Fibroblast of the conjunctiva (primary cell): ENCODE data around the gene SMYD5.
"Not testable (repeated sequence)": the region's sequence is repeated elsewhere in the genome, so short reads cannot be mapped to it uniquely, and the experiment has no call there.

Experiments used
- DNase-seq: peaks from one replicate; pipeline ENCODE4 v3.0.0-alpha.2; 2010; ENCODE audit warnings: low read depth

Gene SMYD5

GRCh38 chr2:73260338-73260984, 46.4 kb downstream of the SMYD5 start:
- DNase-seq = peak; percentile 18

GRCh38 chr2:73262108-73262651, 48.1 kb downstream of the SMYD5 start:
- no peak for DNase-seq

- DNase-seq = not testable (repeated sequence)
These were observed 48.8 kb downstream of the SMYD5 start for GRCh38 chr2:73262691-73263429.

GRCh38 chr2:73263540-73264331, 49.7 kb downstream of the SMYD5 start:
- no peak for DNase-seq

GRCh38 chr2:73264332-73264606, 50.2 kb downstream of the SMYD5 start:
- no peak for DNase-seq

- no peak for DNase-seq
These were observed 50.7 kb downstream of the SMYD5 start for GRCh38 chr2:73264783-73265182.

- DNase-seq = no peak
These were observed 51.4 kb downstream of the SMYD5 start for GRCh38 chr2:73265298-73266060.

GRCh38 chr2:73266061-73266901, 52.2 kb downstream of the SMYD5 start:
- no peak for DNase-seq

- DNase-seq = no peak
These were observed 53.0 kb downstream of the SMYD5 start for GRCh38 chr2:73267008-73267407.

GRCh38 chr2:73268366-73268829, 54.4 kb downstream of the SMYD5 start:
- DNase-seq = no peak

- DNase-seq = no peak
These were observed 55.0 kb downstream of the SMYD5 start for GRCh38 chr2:73268830-73269685.

- DNase-seq = no peak
These were observed 55.8 kb downstream of the SMYD5 start for GRCh38 chr2:73269686-73270465.

GRCh38 chr2:73272270-73272669, 58.2 kb downstream of the SMYD5 start:
- no peak for DNase-seq
